NCI-H82 (cell line): ENCODE measurements around the gene SDHAF1.
"Not testable (repeated sequence)": the region's sequence is repeated elsewhere in the genome, so short reads cannot be mapped to it uniquely, and the experiment has no call there.

Experiments used
- DNase-seq: peaks from one replicate; lab custom pipeline; 2025; lab: John Stamatoyannopoulos, UW

Gene SDHAF1

GRCh38 chr19:35995048-35995993 is at the start of gene SDHAF1:
SDHAF1 (plus strand) TSS chr19:35995188; CDS start chr19:35995275, 87 bp downstream.
- peak; percentile 97 for DNase-seq

GRCh38 chr19:35946203-35946602 is 48.8 kb upstream of the SDHAF1 start:
- no peak for DNase-seq

- DNase-seq: no peak
Measured at GRCh38 chr19:35949131-35949530, 45.9 kb upstream of the SDHAF1 start.

- peak; percentile 37 for DNase-seq
Measured at GRCh38 chr19:35955881-35956634, 38.9 kb upstream of the SDHAF1 start.

GRCh38 chr19:35957411-35957810 is 37.6 kb upstream of the SDHAF1 start:
- DNase-seq: not testable (repeated sequence)

GRCh38 chr19:35958660-35959039 is 36.3 kb upstream of the SDHAF1 start:
- no peak for DNase-seq

- peak; percentile 32 for DNase-seq
Measured at GRCh38 chr19:35959040-35959967, 35.7 kb upstream of the SDHAF1 start.

GRCh38 chr19:35959968-35960320 is 35.0 kb upstream of the SDHAF1 start:
- no peak for DNase-seq

- no peak for DNase-seq
Measured at GRCh38 chr19:35960432-35960972, 34.5 kb upstream of the SDHAF1 start.

- peak; percentile 21 for DNase-seq
Measured at GRCh38 chr19:35963514-35963913, 31.5 kb upstream of the SDHAF1 start.

- no peak for DNase-seq
Measured at GRCh38 chr19:35966771-35967170, 28.2 kb upstream of the SDHAF1 start.

- peak; percentile 63 for DNase-seq
Measured at GRCh38 chr19:35973487-35973886, 21.5 kb upstream of the SDHAF1 start.

- no peak for DNase-seq
Measured at GRCh38 chr19:35975608-35976214, 19.3 kb upstream of the SDHAF1 start.

GRCh38 chr19:35977446-35978222 is 17.4 kb upstream of the SDHAF1 start:
- DNase-seq: peak; percentile 96

- DNase-seq: no peak
Measured at GRCh38 chr19:35978271-35978670, 16.7 kb upstream of the SDHAF1 start.

GRCh38 chr19:35978832-35979365 is 16.1 kb upstream of the SDHAF1 start:
- no peak for DNase-seq

GRCh38 chr19:35980997-35981396 is 14.0 kb upstream of the SDHAF1 start:
- not testable (repeated sequence) for DNase-seq

GRCh38 chr19:35983177-35983576 is 11.8 kb upstream of the SDHAF1 start:
- DNase-seq: no peak

GRCh38 chr19:35986111-35986510 is 8.9 kb upstream of the SDHAF1 start:
- DNase-seq: no peak
